ENCODE results near the gene SETBP1.
"Not testable (repeated sequence)": the region's sequence is repeated elsewhere in the genome, so short reads cannot be mapped to it uniquely, and the experiment has no call there.

The SETBP1 gene

DNA sequence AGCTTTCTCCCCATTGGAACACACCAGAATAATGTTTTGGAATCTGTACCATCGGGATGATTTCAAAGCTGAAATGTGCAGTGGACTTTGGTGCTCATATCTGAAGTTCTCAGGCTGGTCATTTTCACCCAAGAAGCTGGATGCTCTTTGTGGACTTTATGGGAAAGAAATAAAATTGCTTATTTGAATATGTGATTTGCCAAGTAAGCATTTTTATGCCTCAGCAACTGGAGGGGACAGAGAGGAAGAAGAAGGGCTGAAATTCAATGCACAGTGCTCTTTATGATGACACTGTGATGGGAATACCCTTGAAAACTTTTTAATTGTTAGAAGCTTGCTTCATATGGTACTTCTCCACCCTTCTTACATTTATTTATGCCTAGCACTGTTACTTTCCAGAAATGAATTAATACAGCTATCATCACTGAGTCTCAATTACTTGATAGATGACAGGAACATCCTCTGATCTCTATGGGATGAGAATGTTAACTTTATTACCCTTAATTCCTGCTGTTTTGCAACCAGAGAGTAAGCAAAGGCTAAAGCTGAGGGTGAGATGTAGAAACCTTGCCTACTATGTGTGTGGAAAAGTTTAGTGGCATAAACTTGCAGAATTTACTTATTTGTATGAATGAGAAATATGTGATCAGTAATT lies 23.6 kb downstream of the SETBP1 start:
- no peak for DNase-seq (ENCODE audit: low spot score)

DNA sequence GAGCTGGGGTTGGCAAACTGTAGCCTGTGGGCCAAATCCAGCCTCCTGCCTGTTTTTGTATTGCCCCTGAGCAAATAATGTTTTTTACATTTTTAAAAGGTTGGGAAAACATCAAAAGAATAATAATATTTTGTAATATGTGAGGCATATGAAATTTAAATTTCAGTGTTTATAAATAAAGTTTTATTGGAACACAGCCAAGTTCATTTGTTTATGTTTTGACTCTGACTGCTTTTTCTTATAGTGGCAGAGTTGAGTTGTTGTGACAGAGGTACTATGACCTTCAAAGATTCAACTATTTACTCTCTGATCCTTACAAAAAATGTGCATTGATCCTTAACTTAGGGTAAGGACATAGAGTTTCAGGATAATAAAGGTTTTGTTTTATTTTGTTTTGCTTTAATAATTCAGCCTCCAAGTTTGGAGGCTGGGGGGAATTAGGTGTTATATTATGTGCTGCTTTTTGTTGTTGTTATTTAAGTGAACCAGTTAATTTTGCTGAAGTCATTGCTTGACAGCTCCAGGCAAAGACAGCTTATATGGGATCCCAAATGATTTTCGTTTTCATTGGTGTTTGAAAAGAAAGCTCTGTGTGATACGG lies 24.5 kb downstream of the SETBP1 start:
- DNase-seq (ENCODE audit: low spot score), result no peak

DNA sequence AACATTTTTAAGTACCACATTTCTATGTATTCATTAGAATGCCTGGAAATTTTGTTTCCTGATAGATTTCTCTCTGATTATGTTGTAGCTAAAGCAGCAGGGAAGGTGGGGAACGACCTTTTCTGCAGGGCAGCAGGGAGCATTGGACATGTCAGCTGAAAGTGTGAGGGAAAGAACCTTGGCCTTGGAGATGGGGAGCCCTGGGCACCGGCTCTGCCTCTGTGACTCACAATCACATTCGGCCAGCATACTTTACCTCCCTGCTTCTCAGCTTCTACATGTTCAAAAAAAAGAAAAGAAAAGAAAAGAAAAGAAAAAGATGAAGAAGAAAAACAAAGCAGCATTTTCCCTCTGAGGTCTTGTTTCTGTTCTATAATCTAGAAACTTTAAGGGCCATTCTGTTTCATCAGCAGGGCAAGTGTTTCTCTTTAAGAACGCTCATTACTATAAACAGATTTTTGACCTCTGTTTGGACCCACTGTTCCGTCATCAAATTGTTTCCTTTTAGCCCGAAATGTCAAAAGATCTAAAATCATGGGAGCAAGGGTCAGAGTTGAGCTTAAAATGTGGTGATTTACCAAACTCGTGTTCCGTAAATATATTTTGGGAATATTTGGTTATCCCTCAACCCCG lies 27.9 kb downstream of the SETBP1 start:
- DNase-seq (ENCODE audit: low spot score), result peak; percentile 44

DNA sequence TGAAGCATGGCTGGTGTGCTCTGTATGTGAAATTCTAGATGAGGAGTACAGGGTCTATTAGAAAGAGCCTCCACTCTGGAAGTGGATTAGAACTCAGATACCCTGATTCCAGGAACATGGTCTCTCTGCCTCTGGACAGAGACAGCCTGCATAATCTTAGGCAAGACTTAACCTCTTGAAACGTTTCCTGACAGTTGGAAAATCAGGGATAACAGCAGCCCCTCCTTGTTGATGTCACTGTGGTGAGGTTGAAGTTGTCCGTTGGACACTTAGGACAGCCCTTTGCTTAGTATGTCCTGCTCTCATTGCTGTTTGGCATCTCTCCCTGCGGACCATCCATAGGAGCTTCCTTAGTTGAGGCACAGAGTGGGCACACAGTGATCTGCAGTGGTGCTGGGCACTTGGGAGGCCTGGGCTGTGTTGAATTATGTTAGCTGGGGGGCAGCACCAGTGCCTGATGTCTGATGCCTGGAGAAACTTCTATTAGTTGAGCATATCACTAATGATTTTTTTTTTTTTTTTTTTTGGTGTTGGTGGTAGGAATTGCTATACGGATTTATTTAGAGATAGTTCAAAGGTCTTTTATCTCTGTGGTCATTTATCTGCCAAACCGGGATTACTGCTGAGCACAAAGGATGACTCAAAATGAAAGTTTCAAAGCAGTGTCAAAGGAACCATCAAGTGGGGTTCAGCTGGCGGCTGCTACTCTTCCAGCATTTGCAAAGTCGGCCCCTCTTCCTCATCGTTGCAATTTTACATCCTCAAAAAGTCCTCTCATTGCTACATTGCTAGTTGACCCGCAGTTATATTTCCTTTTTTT lies 28.8 kb downstream of the SETBP1 start:
- DNase-seq (ENCODE audit: low spot score), result no peak

DNA sequence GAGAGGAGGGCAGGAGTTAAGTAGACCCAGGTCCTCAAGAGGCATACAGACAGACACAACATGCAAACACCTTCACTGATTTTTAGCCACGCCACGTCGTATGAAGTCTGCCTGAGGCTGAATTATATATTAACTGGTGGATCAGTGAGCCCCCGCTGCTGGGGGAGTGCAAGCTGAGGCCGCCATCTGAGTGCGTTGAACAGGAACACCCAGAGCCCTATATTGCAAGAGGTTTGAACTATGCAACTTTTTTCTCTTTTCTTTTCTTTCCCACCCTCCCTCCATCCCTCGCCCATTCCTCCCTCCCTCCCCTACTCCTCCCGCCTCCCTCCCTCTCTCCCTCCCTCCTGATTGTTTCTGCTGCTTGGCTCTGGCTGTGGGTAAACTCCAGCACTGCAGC lies 30.2 kb downstream of the SETBP1 start:
- DNase-seq (ENCODE audit: low spot score), result no peak

DNA sequence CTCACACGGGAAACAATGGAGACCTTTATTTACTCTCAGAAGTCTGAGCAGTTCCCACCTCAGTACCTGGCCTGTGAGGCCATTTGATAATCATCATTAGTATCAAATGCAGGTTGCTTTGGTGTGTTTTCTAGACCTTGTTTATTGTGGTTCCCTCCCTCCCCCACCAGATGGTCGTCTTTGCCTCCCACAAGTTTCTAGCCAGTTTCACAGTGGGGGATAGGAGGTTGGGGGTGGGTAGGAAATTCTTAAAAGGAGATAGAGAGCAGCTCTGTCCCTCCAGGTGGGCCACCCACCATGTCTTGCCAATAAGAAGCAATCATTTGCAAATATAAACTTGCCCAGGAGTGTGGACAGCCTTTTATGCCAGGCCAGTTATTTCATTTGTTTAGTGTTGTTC lies 31.3 kb downstream of the SETBP1 start:
- no peak for DNase-seq (ENCODE audit: low spot score)

DNA sequence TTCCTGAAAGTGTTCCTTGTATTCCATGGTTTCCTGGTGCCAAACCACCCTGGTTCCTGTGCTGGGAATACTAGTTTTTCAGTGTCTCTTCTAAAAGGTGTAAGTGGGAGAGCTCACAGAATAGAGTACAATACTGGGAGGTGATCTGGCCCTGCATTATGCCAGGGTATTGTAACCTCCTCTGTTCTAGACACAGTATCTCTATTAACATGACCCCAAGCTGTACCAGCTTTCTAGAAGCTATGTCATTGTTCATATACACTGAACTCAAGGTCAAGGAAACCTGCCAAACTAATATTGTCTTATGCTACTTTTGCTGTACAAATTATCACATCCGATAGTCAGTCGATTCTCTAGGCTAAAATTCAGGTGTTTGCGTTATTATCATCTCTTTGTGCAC lies 32.7 kb downstream of the SETBP1 start:
- DNase-seq (ENCODE audit: low spot score), result no peak

DNA sequence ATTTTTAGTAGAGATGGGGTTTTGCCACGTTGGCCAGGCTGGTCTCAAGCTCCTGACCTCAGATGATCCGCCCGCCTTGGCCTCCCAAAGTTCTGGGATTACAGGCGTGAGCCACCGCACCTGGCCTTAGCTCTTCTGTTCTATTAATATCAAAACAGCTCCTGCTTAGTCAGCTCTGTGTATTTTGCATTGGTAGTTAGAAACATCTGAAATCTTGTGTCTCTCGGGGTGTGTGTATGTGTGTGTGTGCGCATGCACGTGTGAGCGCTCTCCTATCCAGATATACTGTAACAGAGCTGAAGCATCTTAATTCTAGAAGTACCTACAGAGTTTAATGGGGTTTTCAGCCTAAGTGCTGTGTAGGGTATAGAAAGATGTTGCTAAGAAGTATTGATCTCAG lies 33.7 kb downstream of the SETBP1 start:
- DNase-seq (ENCODE audit: low spot score), result no peak

DNA sequence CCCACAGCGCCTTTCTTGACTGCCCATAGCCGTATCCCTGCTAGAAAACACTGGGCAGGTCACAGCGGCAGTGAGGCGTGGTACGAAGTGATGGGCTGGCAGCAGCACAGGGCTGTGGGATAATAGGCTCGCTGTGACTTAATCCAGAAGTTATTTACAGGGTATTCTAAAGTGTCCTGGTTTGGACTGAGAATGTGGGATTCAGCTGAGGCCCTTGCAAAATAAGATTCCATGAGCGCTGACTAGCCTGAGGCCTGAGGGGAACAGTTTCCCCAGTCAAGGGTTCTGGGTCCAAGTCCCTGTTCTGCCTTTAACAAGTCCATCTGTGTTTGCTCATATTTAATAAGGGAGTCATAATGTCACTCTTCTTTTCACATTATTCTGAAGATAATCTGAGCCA lies 34.6 kb downstream of the SETBP1 start:
- DNase-seq (ENCODE audit: low spot score), result peak; percentile 93

DNA sequence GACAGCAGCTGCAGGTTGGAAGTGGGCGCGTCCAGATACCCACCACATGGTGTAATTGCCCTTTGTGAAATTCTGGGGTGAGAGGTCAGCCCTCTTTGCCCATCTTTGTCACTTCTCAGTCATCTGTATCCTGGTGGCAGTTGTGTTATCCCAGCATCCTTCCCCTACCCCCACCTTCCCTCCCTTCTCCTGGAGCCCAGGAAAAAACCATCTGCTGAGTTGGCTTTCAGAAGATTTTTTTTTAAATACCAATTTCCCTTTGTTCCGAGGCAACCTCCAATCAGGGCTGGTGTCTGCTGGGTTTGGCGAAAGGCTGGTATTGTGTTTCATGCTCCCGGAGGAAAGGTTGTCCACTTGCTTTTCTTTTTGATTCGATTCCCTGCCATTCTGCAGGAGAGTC lies 35.2 kb downstream of the SETBP1 start:
- no peak for DNase-seq (ENCODE audit: low spot score)

DNA sequence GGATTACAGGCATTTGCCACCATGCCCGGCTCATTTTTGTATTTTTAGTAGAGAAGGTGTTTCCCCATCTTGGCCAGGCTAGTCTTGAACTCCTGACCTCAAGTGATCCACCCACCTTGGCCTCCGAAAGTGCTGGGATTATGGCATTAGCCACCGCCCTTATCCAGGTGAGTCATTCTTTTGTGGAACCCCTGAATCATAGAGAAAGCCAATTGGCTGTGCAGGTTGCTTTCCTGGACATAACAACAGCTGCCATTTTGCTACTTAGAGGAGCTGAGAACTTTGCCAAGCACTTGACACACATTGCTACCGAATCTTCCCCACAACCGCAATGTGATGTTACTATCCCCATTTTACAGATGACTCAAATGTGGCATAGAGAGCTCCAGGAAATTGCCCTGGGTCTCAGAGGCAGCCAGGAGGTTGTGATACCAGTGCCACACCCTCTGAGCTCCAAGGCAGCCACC lies 36.0 kb downstream of the SETBP1 start:
- DNase-seq (ENCODE audit: low spot score), result peak; percentile 56

DNA sequence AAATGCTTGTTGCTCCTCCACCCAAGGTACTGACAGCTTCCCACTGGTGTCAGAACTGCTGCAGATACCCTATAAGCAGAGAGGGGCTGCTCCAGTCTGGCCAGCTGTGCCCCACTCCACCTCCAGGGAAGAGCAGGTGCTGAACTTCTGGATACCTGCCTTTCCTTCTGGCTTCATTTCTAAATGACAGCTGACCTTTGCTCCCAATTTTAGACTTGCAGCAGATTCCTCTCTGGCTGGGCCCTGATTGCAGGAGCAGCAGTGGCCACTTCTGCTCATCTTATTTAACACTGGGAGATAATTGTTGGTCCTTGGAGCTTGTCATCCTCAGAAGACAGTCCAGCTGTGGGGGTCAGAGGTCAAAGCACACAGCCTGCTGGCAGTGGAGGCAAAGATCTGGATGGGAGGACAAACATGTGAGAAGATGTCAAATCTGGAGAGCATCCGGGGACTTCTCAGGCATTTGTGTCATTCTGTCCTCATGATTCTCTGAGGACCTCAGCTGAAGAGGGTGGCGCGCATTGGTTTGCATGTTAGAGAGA lies 38.9 kb downstream of the SETBP1 start:
- no peak for DNase-seq (ENCODE audit: low spot score)

DNA sequence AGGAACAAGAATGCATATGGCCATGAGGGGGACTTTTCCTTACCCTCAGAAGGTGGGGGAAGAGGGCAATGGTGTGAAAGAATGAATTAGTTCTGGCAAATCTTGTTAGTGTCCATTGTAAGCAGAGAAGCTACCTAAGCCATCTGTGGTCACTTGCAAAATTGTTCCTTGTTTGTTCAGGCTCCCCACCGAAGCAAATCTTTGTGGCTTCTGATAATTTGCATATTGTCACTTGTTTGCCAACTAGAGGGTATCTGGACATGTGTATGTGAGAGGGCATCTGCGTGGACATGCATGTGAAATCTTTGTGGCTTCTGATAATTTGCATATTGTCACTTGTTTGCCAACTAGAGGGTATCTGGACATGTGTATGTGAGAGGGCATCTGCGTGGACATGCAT lies 41.1 kb downstream of the SETBP1 start:
- DNase-seq (ENCODE audit: low spot score), result not testable (repeated sequence)

DNA sequence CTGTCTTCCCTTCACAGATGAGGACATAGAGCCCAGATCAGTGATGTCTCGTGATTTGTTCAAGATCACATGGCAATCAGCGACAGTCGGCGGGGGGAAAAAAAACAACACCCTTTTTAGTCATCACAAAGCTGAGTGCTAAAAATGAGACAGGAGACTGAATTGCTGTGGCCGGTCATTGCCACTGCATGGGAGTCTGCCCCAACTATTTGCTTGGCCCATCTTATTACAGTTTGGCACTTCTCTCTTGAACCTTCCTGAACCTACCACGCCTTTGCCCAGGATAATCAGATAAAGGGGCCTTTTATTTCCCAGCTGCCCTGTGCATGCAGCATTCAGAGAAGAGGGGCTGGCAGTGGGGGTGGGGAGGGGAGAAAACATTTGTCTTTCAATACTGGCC lies 42.7 kb downstream of the SETBP1 start:
- DNase-seq (ENCODE audit: low spot score), result no peak

DNA sequence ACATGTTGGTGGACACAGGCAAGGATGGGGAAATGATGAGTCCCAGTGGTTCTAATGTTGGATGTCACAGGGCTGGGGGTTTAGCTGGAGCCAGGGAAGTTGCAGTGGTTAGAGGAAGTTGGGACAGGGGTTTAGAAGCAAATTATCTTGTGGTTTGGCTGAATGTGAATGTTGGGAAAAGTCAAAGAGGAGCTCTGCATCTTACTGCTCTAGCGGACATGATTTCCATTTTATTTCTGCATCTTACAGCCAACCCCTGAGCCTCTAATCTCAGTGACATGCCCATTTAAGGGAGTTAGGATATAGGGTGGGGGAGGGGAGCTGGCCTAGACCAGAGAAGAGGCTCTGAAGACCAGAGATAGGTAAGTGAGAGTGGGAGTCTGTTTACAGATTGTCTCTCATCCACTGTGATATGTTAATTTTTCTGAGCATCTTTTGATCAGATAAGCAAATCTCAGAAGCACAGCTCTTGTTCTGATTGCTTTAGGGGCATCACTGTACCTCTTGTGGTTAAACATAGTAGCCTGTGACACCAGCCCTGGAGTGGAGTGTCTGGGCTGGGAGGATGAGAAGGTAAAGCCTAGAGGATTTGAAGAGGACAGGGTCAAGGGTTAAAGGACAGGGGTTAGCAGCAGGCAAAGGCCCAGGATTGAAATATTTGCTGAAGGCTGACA lies 43.6 kb downstream of the SETBP1 start:
- DNase-seq (ENCODE audit: low spot score), result no peak

DNA sequence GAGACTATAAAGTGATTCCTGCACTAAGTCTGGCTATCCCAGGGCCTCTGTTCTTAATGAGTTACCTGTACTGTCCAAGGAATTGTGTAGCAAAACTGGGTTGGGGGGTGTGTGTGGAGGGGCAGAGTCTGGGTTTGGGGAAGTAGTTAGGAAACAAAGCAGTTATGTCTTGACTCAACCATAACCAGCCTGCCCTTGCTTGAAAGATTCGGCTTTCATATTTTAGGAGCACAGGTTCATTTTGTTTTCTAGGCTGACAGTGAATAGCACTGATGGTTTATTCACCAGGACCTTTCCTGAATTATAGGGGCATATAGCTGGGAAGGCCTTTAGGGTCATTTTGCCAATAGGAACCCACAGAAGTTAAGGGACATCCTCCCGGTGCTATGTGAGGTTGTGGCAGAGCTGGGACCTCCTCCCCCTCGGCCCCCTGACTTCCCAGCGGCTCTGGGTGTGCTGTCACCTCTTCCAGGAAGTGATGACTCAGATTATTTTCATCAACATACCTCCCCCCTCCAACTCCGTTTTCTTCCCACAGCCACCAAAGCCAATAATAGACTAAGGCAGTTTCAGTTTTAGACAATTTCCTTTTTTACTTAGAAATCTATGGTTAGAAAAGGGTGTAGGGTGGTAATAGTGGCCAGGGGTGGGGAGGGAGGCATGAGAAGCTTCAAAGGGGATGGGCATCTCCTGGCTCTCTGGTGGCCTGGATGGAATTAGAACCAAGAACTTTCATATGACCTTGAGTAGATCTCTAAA lies 44.8 kb downstream of the SETBP1 start:
- peak; percentile 70 for DNase-seq (ENCODE audit: low spot score)

DNA sequence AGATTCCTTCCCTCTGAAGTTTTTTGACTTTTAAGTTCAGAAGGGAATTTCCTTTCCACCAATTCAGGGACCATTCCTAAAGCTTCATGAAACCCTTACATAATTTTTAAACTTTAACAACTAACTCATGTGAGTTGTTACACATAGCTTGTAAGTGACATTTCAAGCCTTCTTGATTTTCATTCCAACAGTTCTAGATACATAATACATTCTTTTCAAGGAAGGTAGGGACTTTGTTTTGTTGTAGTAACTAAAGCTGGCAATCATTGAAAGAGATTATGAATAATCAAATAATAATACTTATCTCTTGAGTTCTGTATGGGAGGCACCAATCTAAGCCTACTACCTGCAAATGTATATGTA lies 45.4 kb downstream of the SETBP1 start:
- DNase-seq (ENCODE audit: low spot score), result peak; percentile 21

DNA sequence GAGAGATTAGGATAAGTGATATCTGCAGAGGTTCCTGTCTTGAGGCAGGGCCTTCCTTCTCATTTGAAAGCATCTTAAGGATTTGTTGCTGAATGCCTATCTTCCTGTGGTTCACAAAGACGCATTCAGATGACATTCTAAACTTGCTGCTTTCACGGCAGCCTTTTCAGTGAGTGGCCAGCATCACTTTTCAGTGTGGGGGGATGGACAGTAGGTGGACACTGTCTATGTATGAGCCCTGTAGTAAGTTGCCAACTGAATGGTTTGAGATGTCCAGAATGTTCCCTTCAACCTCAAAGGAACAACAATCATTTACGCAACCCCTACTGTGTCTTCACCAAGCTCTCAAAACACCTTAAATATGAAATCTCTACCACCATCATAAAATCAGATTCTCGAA lies 46.6 kb downstream of the SETBP1 start:
- no peak for DNase-seq (ENCODE audit: low spot score)

DNA sequence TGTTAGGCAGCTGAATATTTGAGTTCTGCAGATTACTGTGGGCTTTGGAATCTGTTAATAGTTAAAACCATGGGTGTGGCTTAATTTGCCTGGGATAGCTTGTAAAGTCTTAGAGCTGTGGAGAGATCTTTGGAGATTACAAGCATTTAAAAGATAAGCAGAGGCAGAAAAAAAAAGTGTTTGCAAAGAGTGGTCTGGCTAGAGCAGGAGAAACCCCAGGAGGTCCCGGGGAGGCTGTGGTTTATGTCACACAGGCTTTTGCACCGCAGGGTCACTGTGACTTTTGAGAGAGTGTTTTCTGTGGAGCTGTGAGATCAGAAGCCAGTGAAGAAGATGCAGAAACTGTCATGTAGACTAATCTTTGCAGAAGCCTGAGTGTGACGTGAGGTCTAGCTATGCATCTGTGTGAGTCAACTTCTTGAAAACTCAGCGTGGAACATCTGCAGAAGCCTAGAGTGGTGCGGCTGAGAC lies 49.0 kb downstream of the SETBP1 start:
- DNase-seq (ENCODE audit: low spot score), result no peak

DNA sequence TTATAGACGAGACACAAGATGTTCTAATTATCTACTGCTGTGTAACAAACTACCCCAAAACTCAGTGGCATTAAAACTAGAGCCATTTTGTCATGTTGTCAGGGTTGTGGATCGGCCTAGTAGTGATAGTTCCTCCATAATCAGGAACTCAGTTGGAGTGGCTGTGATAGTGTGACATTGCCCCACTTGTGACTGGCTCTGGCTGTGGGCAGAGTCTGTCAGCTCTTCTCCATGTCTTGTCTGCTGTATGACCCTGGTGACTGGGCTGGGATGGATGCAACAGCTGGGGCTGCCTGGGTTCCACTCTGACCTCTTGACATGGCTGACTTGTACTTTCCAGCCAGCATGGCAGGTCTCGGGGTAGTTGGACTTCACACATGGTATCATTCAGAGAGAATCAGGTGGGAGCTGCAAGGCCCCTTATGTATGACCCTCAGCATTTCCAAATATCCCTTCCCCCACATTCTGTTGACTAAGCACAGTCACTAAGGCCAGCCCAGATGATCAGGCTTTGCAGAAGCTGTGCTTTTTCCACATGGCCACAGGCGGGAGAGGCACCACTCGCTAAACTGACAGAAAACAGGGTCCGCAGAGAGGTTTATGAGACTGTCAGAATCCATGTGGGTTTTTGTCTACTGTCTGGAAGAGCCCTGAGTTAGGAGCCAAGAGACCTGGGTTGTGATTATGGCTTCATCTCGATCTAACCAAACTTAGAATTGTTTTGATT lies 50.3 kb downstream of the SETBP1 start:
- no peak for DNase-seq (ENCODE audit: low spot score)
